GM10266 (cell line): ENCODE results near the gene PLEKHB2.
A peak's percentile ranks its signal among the peaks of the same experiment; 100 is the strongest.
"Not testable (repeated sequence)": the region's sequence is repeated elsewhere in the genome, so short reads cannot be mapped to it uniquely, and the experiment has no call there.

Experiments
- DNase-seq: peaks from one replicate; pipeline ENCODE4 v3.0.0; 2012; ENCODE audit errors: extremely low spot score
- CTCF ChIP-seq: IDR thresholded peaks from 2 replicates; pipeline ENCODE4 v1.5.1; 2012; ENCODE audit warnings: mild to moderate bottlenecking, low read depth; ENCODE audit not compliant: control insufficient read depth, insufficient read depth; ENCODE audit errors: missing control alignments

The PLEKHB2 gene

DNA sequence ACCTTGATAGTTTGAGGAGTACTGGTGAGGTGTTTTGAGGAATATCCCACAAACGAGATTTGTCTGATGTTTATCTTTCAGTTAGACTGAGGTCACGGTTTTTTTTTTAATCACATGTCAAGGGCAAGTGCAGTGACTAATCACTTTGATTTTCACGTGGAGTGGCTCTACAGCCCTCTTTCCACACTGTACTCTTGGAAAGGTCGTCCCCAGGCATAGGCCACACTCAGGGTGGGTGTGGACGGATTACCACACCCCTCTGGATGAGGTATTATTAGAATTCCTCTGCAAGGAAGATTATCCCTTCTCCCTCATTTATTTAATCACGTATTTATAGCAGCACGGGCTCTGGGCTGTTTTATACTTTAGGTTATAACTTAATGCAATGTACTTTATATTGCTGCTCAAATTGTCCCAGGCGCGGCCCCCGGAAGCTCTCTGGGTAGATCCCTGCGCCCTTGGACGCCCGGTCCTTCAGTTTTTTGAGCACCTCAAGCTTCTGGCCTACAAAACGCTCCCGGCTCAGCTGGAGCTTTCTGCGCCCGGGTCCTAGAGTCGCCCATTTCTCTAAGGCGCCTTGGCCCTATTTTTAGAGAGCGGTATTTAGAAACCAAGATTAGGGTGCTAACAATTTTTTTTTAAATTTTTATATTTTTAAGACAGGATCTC, 515 bp upstream of the PLEKHB2 start:
- TF ChIP-seq CTCF: no peak
- peak; percentile 79 for DNase-seq

GRCh38 chr2:131105950-131106801, 1.0 kb downstream of the PLEKHB2 start:
- peak; percentile 51 for DNase-seq
- TF ChIP-seq CTCF: no peak

- TF ChIP-seq CTCF: no peak
These were observed 7.4 kb downstream of the PLEKHB2 start for GRCh38 chr2:131112529-131112928.

DNA sequence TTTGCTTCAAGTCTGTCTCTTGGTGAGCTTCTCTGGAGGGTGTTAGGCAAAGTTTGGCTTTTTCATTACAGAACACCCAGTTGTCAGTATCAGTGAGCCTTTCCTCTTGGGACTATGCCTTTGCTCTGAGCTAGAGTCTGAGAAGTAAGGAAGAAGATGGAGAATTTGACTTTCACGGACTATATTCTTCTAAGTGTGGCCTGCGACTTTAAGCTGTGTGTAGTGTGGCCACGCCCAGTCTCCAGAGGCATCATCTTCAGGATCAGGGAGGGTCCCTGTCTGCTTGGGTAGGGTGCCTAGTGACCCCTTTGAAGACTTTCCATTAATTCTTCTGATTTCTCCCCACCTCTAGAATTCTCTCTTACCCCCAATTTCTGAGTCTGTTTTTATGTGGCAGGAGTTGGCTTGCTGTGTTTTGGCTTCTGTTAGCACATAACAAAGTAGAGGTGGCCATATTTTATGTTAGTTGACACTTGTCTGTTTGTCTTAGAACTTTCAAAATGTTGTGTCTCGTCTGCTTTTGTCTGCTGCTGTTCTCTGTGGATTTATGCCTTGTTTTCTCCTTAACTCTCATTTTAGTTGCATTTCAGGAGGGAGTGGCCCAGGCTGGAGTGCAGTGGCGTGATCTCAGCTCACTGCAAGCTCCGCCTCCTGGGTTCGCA, 8.6 kb downstream of the PLEKHB2 start:
- no peak for TF ChIP-seq CTCF
- DNase-seq: no peak

More at GRCh38 chr2:131112529-131112928, 7.4 kb downstream of the PLEKHB2 start:
- DNase-seq: no peak

DNA sequence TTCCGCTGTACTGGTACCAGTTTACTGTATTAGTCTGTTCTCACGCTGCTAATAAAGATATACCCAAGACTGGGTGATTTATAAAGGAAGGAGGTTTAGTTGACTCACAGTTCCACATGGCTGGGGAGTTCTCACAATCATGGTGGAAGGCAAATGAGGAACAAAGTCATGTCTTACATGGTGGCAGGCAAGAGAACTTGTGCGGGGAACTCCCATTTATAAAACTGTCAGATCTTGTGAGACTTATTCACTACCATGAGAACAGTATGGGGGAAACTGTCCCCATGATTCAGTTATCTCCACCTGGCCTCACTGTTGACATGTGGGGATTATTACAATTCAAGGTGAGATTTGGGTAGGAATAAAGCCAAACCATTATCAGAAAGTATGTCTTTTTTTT, 9.8 kb downstream of the PLEKHB2 start:
- DNase-seq: not testable (repeated sequence)

- DNase-seq: no peak
- TF ChIP-seq CTCF: no peak
These were observed 10.6 kb downstream of the PLEKHB2 start for GRCh38 chr2:131115752-131116151.

DNA sequence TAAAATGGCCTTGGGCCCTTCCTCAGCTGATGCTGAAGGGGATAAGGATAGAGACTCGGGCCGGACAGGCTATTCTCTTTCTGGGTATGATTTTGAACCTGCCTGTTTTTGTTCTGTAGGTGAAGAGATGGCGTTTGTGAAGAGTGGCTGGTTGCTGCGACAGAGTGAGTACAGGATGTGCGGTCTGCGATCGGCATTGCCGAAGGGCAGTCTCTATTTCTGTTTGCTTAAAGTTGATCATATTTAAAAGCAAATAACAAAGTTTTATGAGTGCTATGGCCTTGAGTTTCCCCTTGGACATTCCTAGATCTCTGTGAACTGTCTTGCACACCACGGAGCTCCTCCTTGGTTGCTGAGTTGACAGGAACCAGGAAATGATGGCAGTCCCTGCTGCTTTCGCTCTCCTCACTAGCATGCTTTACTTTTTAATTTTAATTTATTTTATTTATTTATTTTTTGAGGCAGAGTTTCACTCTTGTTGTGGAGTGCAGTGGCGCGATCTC, 15.7 kb downstream of the PLEKHB2 start:
- no peak for DNase-seq
- no peak for TF ChIP-seq CTCF
